Stomach (tissue), 4 donors: Measurements from ENCODE around the gene PIEZO1.

ENCODE experiments used
- CTCF ChIP-seq, 7 experiments: fragments of 450-650 bp in 4 of 7; fragments of 200-600 bp in 3 of 7; sonication (generic) in 3 of 7; IDR thresholded peaks; one replicate each; pipeline ENCODE4 v1.5.1; 2016 to 2019; ENCODE audit warnings: antibody characterized with exemption in 7 of 7, control low read depth in 2 of 7, mild to moderate bottlenecking in 1 of 7
- POLR2A ChIP-seq, 4 donors: fragments of 450-650 bp; IDR thresholded peaks; one replicate each; pipeline ENCODE4 v1.6.1; 2016; ENCODE audit warnings: antibody characterized with exemption in 4 of 4, control low read depth in 2 of 4, mild to moderate bottlenecking in 1 of 4, moderate library complexity in 1 of 4
- POLR2AphosphoS5 ChIP-seq, 3 donors: sonication (generic); formaldehyde crosslinking; IDR thresholded peaks; one replicate each; pipeline ENCODE4 v1.6.1; 2016; ENCODE audit warnings: antibody characterized with exemption in 3 of 3

DNA sequence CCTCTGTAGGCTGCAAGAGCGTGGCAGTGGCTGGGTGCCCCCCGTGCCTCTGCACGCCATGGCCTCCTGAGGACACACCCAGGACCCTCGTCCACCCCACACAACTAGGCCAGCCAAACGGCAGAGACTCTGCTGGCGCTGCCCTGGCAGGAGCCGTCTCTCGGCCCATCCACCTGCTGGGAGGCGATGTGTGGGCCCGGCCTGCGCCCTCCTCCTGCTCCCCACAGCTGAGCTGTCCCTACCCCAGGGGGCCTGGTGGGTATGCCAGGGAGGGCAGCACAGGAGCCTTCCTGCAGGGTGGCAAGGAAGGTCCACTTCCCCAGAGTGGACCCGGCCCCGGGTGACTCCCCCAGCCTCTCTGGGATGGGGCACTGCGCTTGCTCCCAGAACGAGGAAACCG, 85.8 kb downstream of the PIEZO1 start:
- TF ChIP-seq POLR2A (IDR thresholded peaks at IDR 0.05) (no peak), CTCF (IDR thresholded peaks at IDR 0.05) (no peak), POLR2AphosphoS5 (IDR thresholded peaks at IDR 0.05) (no peak)
